GM18517 (cell line): ENCODE results near the gene CRMP1.
"Not testable (repeated sequence)": the region's sequence is repeated elsewhere in the genome, so short reads cannot be mapped to it uniquely, and the experiment has no call there.

Experiments used
- ATAC-seq: cut with Tn5 transposase; IDR thresholded peaks from one replicate; pipeline ENCODE4 v1.9.1; 2021; ENCODE audit warnings: mild to moderate bottlenecking, moderate library complexity; ENCODE audit not compliant: unreplicated experiment

Gene CRMP1

GRCh38 chr4:5863461-5864113 lies 29.3 kb downstream of the CRMP1 start:
- no peak for ATAC-seq

GRCh38 chr4:5858020-5858769 lies 34.7 kb downstream of the CRMP1 start:
- ATAC-seq, result no peak

- no peak for ATAC-seq
Measured at GRCh38 chr4:5857199-5857598, 35.7 kb downstream of the CRMP1 start.

- ATAC-seq, result not testable (repeated sequence)
Measured at GRCh38 chr4:5856362-5856761, 36.5 kb downstream of the CRMP1 start.

- no peak for ATAC-seq
Measured at GRCh38 chr4:5854929-5855328, 38.0 kb downstream of the CRMP1 start.

- no peak for ATAC-seq
Measured at GRCh38 chr4:5852523-5853202, 40.2 kb downstream of the CRMP1 start.

- ATAC-seq, result no peak
Measured at GRCh38 chr4:5851637-5852301, 41.1 kb downstream of the CRMP1 start.

GRCh38 chr4:5845035-5845905 lies 47.6 kb downstream of the CRMP1 start:
- ATAC-seq, result no peak

GRCh38 chr4:5843573-5844530 lies 49.0 kb downstream of the CRMP1 start:
- no peak for ATAC-seq

GRCh38 chr4:5842456-5842855 lies 50.4 kb downstream of the CRMP1 start:
- no peak for ATAC-seq

GRCh38 chr4:5839751-5840674 lies 52.9 kb downstream of the CRMP1 start:
- ATAC-seq, result no peak

GRCh38 chr4:5839332-5839731 lies 53.6 kb downstream of the CRMP1 start:
- ATAC-seq, result no peak

GRCh38 chr4:5837483-5837882 lies 55.4 kb downstream of the CRMP1 start:
- not testable (repeated sequence) for ATAC-seq

- no peak for ATAC-seq
Measured at GRCh38 chr4:5836943-5837342, 55.9 kb downstream of the CRMP1 start.

- ATAC-seq, result no peak
Measured at GRCh38 chr4:5828005-5828391, 64.9 kb downstream of the CRMP1 start.

GRCh38 chr4:5827108-5828004 lies 65.5 kb downstream of the CRMP1 start:
- no peak for ATAC-seq

- ATAC-seq, result no peak
Measured at GRCh38 chr4:5826437-5827107, 66.3 kb downstream of the CRMP1 start.
